Ovary (tissue), 3 donors: Measurements from ENCODE around the gene SPECC1.

ENCODE experiments used
- CTCF ChIP-seq, 3 donors: fragments of 450-650 bp in 2 of 3; fragments of 200-600 bp in 1 of 3; IDR thresholded peaks; one replicate each; pipeline versions ENCODE4 v1.5.1 to v1.8.0; 2016 to 2022; ENCODE audit warnings: antibody characterized with exemption in 3 of 3, mild to moderate bottlenecking in 1 of 3
- POLR2A ChIP-seq: fragments of 450-650 bp; IDR thresholded peaks from one replicate; pipeline ENCODE4 v1.6.1; 2017; ENCODE audit warnings: antibody characterized with exemption, mild to moderate bottlenecking, moderate library complexity
- donor health status: DM: no; HTN: no; CAD: no.

- TF ChIP-seq CTCF (IDR thresholded peaks at IDR 0.05) = no peak
- no peak for TF ChIP-seq POLR2A
Measured at GRCh38 chr17:20143740-20144139, 134.6 kb downstream of the SPECC1 start.
